GM21360 (cell line): ENCODE measurements around the gene PLXDC2.

Experiments used
- ATAC-seq: cut with Tn5 transposase; IDR thresholded peaks from one replicate; pipeline ENCODE4 v1.9.1; 2021; ENCODE audit warnings: mild to moderate bottlenecking, moderate library complexity; ENCODE audit not compliant: unreplicated experiment

The PLXDC2 gene

GRCh38 chr10:20303453-20304152, 487.4 kb downstream of the PLXDC2 start:
- no peak for ATAC-seq

- no peak for ATAC-seq
Measured at GRCh38 chr10:20313665-20314064, 497.4 kb downstream of the PLXDC2 start.

- no peak for ATAC-seq
Measured at GRCh38 chr10:20314431-20314830, 498.2 kb downstream of the PLXDC2 start.

DNA sequence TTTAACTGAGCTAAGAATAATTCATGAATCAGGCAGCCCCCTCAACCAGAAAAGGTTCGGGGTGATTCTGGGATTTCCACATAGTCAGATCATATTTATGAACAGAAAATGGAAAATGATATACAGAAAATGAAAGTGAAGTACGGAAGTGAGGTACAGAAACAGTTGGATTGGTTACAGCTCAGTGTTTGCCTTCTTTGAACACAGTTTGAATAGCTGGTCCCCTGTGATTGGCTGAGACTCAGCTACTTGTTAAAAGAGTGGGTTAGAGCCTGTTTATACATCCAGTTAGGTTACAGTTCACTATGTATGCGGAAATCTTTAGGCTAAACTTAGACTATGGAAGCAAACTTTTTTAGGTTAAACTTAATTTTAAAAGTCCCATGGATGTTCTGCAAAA, 511.7 kb downstream of the PLXDC2 start:
- no peak for ATAC-seq

DNA sequence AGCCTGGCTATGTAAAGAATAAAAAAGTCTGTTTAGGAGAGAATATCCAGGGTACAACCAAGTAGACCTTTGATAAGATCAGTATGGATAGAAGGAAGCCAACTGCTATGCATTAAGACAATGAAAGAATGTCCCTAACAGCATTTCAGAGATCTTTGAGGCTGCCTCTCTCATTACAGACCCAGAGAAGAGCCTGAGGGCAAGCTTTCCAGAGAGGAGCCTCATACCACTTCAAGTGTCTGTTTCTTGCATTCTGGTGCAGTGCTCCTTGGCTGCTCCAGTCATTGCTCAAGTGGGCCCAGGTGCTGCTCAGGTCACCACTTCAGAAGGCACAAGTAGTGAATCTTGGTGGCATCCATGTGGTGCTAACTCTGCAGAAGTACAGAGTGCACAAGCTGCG, 514.0 kb downstream of the PLXDC2 start:
- ATAC-seq = no peak

DNA sequence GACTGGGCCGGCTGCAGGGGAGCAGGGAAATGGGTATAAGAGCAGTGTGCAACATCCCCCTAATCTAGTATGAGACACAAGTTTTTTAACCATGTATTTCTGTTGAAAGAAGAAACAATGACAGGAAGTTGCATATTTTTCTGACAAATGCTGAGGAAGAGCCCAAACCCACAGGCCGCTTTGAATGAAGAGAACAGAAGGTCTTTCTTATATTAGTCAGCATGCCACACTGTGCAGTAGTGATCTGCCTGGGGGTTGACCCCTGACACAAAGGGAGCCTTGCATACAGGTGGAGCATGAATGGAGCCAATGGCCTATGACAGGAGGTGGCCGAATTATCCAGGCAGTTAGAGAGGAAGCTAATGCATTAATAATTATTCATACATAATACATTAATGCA, 518.3 kb downstream of the PLXDC2 start:
- no peak for ATAC-seq
